Brain pericyte (primary cell): Measurements from ENCODE around the gene KDM5B.
A peak's percentile ranks its signal among the peaks of the same experiment; 100 is the strongest.
"Not testable (repeated sequence)": the region's sequence is repeated elsewhere in the genome, so short reads cannot be mapped to it uniquely, and the experiment has no call there.

Source experiments
- DNase-seq: peaks from one replicate; pipeline ENCODE4 v3.0.0-alpha.2; 2012; ENCODE audit warnings: low read depth, low spot score

Gene KDM5B

DNA sequence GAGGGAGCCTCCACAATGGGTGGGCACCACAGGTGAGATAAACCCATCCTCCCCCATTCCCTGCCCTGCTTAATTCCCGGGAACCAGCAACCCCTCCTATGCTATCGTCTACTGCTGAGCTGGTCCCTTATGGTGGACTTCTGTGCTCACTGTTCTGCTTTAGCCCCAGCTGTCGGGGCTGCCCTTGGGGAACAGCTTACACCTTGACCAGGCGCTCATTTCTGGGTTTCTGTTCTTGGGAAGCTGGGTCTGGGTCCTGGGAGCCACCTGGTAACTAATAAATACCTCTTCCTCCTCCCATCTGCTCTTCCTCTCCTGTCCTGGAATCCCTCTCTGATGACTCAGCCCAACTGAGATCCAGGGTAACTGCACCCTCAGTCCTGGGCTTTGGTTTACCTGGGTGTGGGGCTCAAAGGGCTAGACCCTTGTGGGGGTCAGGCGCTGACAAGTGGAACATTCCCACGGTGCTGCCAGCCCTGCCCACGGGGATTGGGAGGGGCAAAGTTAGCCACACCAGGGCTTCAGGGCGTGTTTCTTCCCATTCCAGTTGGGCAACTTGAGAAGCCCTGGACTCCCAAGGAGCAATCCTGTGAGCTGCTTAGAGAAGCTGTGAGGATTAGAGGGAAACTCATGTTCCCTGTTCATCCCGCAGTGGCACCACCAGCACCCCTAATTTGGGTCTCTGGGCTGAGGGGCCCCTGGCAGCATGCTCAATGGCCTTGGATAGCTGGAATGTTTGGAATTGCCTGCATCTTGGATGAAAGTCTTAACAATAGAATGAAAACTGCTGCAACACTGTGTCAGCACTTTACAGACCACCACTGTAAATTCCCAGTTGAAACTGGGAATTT lies 4.2 kb upstream of the KDM5B start:
- DNase-seq, result no peak

- DNase-seq, result no peak
Observed at GRCh38 chr1:202811296-202812175, 3.3 kb upstream of the KDM5B start.

DNA sequence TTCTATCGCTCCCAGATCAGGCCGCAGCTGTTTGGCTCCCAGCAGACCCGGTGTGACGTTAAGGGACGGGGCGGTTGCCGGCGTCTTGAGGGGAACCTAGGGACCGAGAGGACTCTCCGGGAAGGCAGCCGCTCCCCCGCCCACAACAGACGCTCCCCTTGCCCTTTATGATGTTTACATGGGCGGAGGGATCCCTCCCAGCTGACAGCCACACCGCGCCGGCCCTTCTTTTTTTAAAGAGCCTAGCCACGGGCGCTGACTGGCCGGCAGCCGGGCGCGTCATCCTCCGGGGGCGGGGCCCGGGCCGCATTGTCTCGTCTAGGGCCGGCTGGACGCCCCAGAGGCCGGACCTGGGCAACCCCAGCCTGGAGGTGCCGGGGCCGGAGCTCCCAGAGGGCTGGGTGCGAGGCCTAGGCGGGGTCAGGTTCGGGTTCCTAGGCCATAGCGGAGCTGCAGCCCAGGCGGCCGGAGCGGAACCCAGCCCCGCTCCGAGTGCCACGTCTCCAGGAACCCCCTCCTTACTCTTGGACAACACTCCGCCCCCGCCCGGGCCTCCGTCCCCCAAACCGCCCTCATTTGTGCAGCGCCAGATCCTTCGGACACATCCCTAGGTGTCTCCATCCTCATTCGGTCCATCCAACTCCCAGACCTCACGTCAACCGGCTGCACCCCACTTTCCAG lies 2.5 kb upstream of the KDM5B start, which contains the start of gene PCAT6:
Gene PCAT6, plus strand, starts transcription at position 340 of the 681 bp plus-strand sequence.
- peak; percentile 71 for DNase-seq

DNA sequence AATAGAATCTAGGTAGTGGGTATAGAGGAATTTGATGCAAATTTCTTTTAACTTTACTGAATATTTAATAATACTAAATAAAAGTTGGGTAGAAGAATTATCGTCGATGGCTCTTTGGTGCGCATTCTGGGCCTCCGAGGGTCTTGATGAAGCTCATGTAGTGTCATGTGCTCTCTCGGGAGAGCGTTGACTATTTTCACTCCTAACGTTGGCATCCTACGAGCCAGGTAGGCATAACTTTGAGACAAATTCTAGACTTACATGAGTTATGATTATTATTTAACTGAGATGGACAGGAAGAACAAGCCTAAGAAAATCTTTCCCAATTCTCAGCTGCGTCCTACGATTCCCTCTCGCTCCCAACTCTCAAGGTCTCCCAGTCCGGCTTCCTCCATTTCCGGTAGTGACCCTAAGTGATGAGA lies 2.0 kb upstream of the KDM5B start:
- DNase-seq, result no peak

DNA sequence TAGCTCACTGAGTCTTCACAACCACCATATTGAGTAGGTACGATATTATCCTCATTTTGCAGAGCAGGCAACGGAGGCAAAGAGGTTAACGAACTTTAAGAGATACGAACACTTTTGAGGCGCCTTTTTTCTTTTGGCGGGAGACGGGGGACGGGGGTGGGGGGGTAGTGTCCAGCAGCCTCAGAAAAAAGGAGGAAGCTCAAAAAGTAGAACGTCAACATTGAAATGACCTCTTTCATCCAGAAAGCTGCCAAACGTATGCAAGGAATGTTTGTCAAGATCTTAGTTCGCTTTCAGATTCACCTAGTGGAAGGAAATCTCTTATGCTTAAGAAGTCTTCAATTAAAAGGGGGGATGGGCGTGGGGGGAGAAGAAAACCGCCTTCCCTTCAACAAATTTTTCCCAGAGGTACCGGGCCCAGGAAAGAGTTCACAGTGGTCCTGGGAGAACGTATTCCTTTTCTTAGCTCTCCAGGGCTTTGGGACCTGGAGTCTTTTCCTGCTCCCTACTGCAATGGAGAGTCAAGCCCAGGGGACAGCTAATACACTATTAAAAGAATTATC lies 1.5 kb upstream of the KDM5B start:
- DNase-seq, result no peak

GRCh38 chr1:202807451-202807925 lies 733 bp downstream of the KDM5B start:
- DNase-seq, result no peak

DNA sequence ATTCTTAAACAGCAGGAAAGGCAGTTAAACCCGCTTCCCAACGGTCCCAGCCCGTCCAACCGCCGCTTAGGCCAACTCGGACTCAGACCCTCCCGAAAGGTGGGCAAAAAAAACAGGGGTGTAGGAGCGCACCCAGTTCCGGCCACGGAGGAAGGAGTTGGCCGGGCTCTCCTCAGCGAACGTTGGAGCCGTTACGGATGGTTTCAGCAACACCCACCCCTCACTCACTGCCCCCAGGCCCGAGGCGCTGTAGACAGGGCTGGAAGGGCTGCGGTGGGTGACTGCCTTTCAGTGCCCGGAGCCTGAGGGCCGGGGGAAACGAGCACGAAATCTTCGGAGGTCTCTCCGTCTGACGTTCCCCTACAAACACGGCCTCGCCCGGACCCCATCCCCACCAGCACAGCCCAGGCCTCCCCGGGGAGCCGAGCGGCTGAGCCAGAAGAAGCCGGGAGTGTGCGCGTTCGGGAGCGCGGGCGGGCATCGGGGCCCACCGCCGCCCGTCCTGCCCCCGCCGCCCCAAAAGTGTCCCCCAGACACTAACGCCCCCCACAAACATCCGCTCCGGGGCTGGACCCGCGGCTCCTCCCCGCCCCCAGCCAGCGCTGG lies 1.3 kb downstream of the KDM5B start:
- DNase-seq, result no peak

DNA sequence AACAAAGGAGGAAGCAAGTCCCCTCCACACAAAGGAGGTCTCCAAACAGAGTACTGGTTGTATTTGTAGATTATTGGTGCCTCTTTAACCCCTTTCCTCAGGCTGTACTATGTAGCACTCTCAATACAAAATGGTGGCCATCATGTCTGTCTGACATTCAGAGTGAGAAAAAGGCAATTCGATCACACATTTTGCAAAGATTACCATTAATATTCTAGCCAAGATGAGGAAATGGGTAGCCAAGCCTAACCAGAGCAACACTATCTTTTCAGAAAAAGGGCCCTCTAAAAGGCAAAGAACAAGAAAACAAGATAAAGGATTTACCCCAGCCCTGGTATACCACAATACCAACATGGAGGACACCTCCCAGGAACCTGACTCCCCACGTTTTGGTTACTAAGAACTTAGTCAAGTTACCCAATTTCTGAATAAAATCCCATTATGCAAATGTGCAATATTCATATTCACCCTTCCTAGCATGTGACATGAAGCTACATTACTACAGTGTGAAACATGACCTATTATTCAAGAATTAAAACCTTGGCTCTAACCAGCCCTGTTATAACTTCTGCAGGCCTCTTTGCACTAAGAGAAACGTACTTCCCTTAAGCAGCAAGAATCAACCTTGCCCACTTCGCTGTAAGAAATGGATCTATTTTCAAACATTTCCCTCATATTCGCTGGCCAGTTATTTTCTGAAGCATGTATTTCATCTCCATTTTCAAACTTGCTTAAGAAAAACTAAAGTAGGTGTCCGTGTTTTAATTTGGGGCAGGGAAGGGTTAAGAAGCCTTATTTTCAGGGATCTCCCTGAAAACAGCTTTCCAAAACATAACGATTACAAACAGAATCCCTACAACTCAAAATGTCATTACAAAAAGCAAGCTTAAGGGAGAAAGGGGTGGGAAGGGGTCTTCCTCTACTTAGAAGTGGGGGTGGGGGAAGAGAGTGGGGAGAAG lies 2.1 kb downstream of the KDM5B start:
- no peak for DNase-seq

- no peak for DNase-seq
Observed at GRCh38 chr1:202804126-202804525, 4.1 kb downstream of the KDM5B start.

DNA sequence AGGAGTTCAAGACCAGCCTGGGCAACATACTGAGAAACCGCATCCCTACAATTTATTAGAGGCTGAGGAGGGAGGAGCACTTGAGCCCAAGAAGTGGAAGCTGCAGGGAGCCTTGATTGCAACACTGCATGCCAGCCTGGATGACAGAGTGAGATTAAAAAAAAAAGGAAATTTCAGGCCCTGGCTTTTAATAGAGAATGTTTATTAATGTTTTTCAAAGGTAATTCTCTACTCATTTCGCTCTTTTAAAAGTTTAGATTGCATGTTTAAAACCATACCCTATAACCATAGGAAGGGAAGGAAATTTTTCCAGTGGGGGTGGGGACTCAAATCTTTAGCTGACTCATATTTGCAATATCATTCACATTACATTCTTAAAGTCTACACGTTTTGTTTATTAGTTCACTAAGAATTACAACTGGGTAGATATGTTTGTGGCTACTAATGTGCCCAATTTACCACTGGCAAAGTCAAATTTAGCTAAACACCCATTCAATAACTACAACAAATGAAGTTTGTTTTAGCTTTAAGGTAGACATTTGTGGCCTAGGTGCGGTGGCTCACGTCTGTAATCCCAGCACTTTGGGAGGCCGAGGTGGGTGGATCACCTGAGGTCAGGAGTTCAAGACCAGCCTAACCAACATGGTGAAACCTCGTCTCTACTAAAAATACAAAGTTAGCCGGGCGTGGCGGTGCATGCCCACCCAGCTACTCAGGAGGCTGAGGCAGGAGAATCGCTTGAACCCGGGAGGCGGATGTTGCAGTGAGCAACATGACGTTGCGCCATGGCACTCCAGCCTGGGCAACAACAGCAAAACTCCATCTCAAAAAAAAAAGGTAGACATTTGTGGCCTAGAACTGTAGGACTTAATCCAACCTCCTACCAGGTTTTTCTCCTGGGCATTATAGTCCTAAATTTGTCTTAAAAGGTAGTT lies 5.0 kb downstream of the KDM5B start:
- no peak for DNase-seq

GRCh38 chr1:202802034-202802433 lies 6.2 kb downstream of the KDM5B start:
- no peak for DNase-seq

- DNase-seq, result no peak
Observed at GRCh38 chr1:202801175-202801574, 7.0 kb downstream of the KDM5B start.

GRCh38 chr1:202800742-202801141 lies 7.5 kb downstream of the KDM5B start:
- no peak for DNase-seq

DNA sequence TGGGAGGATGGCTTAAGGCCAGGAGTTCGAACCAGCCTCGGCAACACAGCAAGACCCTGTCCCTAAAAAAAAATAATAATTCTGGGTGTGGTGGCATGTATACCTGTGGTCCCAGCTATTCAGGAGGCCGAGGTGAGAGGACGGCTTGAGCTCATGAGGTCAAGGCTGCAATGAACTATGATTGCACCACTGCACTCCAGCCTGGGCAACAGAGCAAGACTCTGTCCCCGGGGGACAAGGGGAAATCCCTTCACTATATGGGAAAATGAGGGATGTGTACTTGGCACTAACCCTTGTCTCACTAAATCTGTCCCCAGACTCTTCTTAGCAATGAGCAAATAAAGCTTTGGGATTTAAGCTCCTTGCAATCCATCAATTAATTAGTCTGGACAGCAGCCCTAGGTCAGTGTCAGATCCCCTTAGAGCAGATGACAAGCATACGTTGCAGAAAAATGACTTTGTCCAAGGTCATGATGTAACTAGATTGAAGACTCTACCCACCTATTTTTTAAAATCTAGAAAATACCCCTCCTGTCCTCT lies 9.4 kb downstream of the KDM5B start:
- no peak for DNase-seq

DNA sequence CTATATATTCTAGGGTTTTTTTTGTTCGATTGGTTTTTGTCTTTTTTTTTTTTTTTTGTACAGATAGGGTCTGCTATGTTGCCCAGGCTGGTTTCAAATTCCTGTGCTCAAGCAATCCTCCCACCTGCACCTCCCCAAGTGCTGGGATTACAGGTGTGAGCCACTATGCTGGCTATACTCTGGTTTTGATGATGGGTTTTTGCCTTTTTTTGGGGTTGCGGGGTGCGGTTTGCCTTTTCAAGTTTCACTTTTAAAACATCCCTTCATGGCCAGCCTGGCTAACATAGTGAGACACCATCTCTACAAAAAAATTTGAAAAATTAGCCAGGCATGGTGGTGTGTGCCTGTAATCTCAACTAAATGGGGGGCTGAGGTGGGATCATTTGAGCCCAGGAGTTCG lies 10.0 kb downstream of the KDM5B start:
- DNase-seq, result no peak

DNA sequence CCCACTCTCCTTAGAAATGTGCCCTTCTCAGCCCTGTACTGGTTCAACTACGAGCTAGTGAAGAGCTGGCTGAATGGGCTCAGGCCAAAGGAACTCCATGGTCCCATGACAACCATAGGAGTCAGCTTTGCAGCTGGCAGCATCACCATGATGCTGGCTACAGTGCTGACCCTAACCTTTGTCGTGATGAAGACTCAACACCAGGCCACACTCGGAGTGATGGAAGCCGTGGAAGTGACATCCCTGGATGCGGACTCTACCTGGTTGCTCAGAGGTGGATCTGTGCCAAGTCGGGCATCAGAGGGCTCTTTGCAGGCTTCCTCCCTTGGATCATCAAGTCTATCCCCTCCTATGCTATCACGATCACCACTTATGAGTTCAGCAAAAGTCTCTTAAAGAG lies 11.6 kb downstream of the KDM5B start:
- DNase-seq, result no peak

GRCh38 chr1:202794931-202795330 lies 13.3 kb downstream of the KDM5B start:
- DNase-seq, result not testable (repeated sequence)

DNA sequence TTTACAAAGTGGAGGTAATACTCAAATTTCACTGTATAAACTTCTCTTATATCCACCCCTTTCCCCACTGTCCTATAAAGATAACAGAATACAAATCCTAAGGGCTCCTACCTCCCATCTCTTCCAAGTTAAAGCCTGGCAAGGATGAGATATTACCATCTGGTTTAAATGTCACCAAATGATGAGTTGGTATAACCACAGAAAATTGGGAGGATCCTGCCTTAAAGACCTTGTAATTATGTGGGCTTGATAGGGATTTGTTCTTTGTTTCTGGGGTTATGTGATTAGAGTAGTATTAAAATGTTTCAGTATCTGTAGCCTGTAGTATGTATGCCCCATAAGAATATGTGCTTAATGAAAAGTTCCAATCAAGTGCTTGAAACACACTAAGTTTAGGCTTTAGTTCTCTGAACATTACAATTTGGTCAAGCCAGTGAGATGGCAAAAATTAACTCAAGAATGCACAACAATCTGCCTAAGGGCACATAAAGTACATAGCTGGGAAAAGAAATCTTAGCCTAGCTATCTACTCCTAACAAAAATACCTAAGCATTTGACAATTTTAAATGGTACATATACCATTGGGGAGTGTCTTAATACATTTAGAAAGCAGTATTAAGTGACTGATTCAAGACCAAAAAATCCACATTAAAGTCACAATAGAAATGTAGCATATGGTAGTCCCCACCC lies 14.0 kb downstream of the KDM5B start:
- no peak for DNase-seq
